SKM-1 treated with dmso at 0.1 percent for 144 hours (cell line): ENCODE measurements around the gene INPP5B.

Experiments used
- DNase-seq: peaks from one replicate; lab custom pipeline; 2025; ENCODE audit not compliant: unreplicated experiment; lab: John Stamatoyannopoulos, UW

INPP5B gene

DNA sequence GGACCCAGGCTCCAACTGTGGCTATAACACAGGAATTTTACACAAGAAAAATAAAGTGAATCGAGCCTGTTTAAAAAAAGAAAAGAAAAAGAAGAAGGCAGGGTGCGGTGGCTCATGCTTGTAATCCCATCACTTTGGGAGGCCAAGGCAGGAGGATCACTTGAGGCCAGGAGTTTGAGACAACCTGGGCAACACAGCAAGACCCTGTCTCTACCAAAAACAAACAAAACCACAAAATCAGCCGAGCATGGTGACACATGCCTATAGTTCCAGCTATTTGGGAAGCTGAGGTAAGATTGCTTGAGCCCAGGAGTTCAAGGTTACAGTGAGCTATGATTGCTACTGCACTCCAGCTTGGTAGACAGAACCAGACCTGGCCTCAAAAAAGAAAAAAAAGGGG is 105.2 kb downstream of the INPP5B start:
- DNase-seq, result no peak

DNA sequence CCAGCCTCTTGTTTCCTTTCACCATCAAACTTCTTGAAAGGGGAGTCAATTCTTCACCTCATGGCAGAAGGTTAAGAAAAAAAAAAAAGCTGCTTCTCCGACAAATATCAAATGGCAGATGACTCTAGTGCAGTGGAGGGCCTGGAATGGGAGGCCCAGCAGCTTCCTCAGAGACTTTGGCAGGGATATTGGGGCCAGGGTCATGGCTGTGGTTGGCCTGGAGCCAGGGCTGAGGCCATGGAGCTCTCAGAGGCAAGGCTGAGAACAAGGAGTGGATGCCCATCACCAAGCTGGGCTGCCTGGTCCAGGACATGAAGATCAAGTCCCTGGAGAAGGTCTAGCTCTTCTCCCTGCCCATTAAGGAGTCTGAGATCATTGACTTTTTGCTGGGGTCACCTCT is 106.1 kb downstream of the INPP5B start:
- DNase-seq, result no peak

DNA sequence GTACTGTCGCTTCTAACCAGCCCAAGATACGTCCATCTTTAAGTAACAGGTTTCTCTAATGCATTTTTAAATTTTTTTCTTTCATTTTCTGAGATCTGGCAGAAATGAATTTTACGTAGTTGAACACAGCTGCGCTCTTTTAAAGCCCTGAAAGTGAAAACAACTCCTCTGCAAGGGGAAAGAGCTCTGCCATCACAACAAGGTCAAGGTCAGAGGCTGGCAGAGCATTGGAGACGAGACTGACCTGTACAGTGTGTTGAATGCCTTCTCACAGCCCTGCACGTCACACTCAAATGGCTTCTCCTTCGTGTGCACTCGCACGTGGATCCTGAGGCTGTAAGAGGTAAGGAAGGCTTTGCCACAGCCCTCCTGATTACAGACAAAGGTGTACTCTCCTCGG is 107.2 kb downstream of the INPP5B start:
- no peak for DNase-seq

DNA sequence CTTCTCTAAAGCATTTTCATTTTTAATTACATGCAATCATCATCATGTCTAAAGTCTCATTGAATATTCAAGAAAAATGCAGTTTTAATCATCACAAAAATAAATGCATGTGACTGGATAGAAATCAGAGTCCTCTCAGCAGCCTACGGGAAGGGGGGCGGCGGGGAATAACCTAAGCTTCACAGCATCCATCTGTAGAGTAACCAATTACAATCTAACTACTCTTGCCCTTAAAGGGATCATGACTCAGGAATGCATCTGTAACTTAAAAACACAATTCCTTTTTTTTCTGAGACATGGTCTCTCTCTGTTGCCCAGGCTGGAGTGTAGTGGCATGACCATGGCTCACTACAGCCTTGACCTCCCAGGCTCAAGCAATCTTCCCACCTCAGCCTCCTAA is 110.1 kb downstream of the INPP5B start:
- no peak for DNase-seq

DNA sequence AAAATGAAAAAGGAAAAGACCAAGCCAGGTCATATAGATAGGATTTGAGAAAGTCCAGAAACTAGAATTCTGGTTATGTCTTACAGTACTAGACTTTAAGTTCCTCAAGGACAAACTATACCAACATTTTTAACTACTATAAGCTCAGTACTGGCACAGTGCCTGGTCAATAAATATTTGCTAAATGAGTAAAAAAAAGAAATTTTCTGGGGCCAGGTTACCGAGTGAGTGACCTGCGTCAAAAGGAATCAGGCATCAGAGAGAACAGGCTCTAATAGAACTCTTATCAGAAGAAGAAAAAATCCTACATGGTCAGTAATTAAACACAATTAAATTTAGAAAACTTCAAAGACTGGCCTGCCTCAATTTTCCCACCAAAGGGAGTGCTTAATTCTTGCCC is 115.0 kb downstream of the INPP5B start:
- no peak for DNase-seq

DNA sequence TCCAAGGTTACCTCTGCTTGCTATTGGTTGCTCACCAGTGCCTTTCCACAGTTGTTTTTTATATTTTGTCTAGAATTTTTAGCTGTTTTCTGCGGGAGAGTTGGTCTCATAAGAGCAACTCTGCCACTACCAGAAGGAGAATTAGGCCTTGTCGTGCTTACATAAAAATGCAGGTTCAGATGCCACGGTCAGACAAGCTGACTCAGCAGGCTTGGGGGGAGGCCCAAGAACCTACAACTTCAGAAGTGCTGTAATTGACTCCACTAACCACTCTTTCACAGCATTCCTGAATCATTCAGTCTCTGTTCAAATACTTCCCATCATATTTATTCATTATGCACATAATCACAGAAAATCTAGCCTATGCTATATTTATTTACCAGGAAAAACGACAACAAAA is 115.7 kb downstream of the INPP5B start:
- DNase-seq, result no peak

DNA sequence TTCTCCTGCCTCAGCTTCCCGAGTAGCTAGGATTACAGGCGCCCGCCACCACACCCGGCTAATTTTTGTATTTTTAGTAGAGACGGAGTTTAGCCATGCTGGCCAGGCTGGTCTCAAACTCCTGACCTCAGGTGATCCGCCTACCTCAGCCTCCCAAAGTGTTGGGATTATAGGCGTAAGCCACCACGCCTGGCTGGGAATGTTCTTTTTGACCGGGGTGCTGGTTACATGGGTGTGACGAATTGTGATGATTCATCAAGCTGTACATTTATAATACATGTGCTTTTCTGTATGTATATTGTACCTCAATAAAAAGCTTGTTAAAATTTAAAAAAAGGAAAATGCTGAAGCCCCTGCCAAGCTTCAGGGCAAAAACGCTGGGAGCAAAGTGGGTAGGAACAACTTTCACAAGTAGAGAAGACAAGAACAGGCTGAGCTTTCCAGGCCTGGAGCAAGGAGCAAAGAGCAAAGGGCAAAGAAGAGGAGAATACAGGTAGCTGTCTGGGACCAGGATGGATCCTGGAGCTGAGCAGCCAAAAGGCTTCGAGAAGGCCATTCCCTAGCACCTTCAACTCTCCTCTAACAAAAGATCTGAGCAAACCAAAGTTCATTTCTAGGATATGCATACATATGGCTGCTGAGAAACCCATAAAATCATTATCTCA is 118.3 kb downstream of the INPP5B start:
- DNase-seq, result no peak

DNA sequence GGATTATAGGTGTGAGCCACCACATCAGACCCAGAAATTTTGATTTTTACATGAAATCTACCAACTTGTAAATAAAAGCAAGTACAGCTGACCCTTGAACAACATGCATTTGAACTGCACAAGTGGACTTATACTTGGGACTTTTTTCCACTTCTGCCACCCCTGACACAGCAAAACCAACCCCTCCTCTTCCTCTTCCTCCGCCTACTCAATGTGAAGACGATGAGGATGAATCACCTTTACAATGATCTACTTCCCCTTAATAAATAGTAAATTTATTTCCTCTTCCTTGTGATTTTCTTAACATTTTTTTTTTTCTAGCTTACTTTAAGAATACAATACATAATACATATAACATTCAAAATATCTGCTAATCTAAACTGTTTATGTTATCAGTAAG is 121.3 kb downstream of the INPP5B start:
- DNase-seq, result no peak

DNA sequence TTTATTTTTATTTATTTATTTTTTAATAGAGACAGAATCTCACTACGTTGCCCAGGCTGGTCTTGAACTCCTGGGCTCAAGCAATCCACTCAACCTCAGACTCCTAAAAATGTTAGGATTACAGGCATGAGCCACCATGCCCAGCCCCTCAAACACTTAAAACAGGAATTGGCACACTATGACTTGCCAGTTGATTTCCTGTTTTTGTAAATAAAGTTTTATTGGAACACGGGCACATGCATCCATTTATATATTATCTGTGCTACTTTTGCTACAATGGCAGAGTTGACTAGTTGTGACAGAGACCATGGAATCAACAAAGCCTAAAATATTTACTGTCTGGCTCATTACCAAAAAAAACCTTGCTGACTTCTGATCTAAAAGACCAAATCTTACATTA is 122.9 kb downstream of the INPP5B start:
- DNase-seq, result no peak

DNA sequence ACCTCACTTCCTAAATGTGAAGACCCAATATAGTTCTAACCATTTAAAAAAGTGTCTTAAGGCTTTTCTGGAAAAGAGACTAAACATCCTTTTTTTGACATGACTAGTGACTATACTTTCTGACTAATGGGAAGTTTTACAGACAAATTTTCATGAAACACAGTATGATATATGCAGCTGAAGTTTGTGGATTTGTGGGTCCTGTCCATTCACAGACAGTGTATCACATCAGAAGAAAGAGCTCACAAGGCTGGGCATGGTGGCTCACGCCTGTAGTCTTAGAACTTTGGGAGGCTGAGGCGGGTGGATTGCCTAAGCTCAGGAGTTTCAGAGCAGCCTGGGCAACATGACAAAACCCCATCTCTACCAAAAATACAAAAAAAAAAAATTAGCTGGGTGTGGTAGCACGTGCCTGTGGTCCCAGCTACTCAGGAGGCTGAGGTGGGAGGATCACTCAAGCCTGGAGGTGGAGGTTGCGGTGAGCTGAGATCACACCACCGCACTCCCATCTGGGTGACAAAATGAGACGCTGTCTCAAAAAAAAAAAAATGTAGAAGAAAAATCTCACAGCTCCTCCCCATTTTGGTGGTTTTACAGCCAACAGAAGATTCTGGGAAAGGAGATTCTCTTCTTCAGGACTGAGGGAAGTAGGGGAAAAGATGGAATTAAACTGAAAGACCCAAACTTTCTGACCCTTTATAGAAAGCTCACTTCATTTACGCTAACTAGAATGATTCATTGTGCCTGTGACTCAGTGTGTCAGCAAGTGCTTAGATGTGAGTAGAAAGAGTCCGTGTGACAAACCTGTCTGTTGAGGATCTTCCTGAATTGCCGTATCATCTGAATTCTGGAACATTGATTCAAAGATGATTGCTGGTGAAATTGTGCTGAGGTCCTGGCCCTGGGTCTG is 123.7 kb downstream of the INPP5B start:
- DNase-seq, result no peak

DNA sequence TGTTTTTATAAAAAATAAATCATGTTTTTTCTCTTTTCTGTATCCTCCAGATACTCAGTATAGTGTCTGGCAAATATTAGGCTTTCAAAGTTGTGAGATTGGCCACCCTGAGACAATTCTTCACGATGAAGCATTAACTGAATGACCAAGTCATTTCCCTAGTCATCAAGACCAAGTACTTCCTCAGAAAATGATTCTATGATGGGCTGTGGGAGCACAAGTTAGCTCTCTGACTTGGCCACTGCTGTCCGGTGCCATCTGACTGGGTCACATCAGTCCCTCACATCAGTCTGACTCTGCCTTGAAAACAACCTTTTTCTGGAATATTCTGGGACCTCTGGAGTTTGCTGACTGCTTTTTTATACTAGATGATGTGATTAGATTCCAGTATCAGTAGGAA is 125.4 kb downstream of the INPP5B start:
- no peak for DNase-seq

DNA sequence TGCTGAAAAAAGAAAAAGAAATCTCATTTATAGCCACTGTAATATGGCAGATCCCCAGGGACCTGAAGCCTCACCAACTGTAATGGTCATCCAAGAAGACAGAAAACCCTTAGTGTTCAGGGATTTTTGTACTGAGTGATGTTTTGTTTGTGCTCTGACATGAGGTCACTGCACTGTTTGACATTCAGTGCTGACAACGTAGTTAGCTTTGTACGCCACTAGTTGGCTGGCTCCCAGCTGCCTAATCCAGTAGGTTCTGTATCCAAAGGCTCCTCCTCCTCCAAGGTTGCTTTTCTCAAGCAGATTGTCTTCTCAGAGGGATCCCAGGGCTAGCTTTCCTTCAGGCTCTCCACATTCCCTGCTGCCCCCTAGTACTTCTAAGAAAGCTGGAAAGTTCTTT is 129.4 kb downstream of the INPP5B start:
- DNase-seq, result no peak

DNA sequence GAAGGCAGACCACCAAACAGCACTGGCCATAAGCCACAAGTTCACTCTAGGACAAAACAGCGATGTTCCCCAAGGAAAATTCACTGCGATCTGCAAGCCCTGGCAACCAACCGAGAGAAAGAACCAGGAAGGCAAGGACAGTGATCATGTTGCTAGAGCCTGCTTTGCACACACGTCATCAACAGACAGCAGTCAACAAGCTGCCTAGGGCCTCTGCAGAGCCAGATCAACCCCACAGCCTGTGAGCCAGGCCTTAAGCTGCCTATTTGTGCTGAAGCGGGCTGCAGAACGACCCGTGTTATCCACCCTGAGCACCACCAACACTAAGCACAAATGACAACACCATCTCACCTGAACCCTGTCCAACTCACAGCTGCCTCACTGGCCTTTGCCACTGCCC is 132.6 kb downstream of the INPP5B start:
- DNase-seq, result no peak

DNA sequence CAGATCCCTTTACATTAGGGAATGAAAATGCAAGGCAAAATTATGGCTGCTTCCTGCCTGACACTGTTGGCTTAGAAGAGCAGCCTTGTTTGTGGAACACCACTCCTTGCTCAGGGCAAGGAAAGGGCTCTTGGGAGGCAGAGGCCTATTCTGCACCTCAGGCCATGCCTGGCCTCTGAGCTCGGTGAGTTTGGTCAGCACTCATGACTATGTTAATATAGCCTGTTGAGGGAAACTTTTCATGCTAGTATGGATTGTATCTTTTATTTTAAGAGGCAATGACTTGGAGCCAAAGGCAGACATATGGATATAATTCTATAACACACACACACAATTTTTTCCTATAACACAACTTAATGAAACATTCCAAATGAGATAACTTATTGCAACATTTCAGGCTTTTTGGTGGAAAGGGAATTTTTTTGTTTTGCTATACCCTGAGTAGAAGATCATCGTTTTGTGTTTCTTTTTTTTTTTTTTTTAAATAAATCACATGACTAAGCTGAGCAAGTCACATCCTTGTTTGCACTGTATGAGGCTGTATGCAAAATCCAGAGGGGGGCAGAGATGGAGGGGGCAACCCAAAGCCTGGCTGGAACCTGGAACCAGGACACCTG is 133.2 kb downstream of the INPP5B start:
- DNase-seq, result no peak

DNA sequence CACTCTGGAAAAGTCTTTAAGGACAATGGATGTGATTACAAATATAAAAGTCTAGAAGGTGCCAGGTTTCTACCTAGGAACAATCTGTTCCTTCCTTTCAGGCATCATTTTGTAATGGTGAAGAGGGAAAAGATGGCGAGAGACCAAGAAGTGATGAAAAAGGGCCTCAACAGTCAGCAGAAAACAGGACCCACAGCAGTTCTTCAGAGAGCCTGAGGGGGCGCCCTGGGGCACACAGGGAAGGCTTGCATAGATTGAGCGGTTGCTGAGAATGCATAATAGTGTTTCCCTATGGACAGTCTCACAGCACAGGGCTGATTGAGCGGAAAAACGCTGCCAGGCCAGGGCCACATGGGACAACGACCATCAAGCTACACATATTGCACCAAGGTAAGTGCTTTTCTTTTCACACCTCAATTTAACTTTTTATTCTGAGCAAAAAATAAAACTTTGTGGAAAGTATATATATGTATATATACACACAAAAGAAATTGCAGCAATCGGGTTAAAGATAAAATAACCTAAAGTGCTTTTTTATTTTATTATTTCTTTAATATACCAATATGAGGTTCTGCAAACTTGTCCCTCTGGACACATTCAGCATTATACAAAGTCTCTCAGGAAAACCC is 135.7 kb downstream of the INPP5B start:
- DNase-seq, result peak; percentile 81
